DND-41 (cell line): ENCODE measurements around the gene AMPD1.

ENCODE experiments used
- CTCF ChIP-seq: IDR thresholded peaks from 2 replicates; pipeline ENCODE4 v1.5.1; 2012; ENCODE audit warnings: borderline replicate concordance, low read length, moderate library complexity, mild to moderate bottlenecking; ENCODE audit not compliant: poor library complexity, severe bottlenecking; ENCODE audit errors: extremely low read depth
- EZH2 ChIP-seq: IDR thresholded peaks from 3 replicates; pipeline ENCODE4 v1.6.1; 2012; ENCODE audit warnings: borderline replicate concordance, low read depth, mild to moderate bottlenecking, moderate library complexity, low read length, inconsistent platforms; ENCODE audit not compliant: severe bottlenecking

- TF ChIP-seq CTCF, result no peak
- no peak for TF ChIP-seq EZH2
These were observed 28.6 kb upstream of the AMPD1 start for GRCh38 chr1:114723915-114724314.
